Peyer's patch (tissue), 4 donors: ENCODE results near the gene EFNA5. TPM values are rescaled to one million over a fixed set of nuclear protein-coding genes. Genes with fewer than 3 reads are reported as not detected.

Source experiments
- DNase-seq, 3 donors: peaks; one replicate each; pipeline ENCODE4 v3.0.0-alpha.2; 2017 to 2019
- H3K27ac ChIP-seq, 4 donors: fragments of 200-600 bp; sonication (generic); one replicate each; pipeline ENCODE4 v1.5.1; 2016 to 2019
- H3K27me3 ChIP-seq, 2 donors: fragments of 200-600 bp; sonication (generic); one replicate each; pipeline ENCODE4 v1.5.1; 2019
- H3K36me3 ChIP-seq, 3 donors: fragments of 200-600 bp; sonication (generic); one replicate each; pipeline ENCODE4 v1.5.1; 2016 to 2019
- H3K4me1 ChIP-seq, 4 donors: fragments of 200-600 bp; sonication (generic); one replicate each; pipeline ENCODE4 v1.5.1; 2016 to 2019
- H3K4me3 ChIP-seq, 4 donors: fragments of 200-600 bp; sonication (generic); 1 replicate in 3 of 4; 2 replicates in 1 of 4; pipeline ENCODE4 v1.5.1; 2016 to 2019; ENCODE audit warnings: mild to moderate bottlenecking in 1 of 4
- H3K9me3 ChIP-seq, 4 donors: fragments of 200-600 bp; sonication (generic); one replicate each; pipeline ENCODE4 v1.5.1; 2016 to 2019; ENCODE audit warnings: mild to moderate bottlenecking in 1 of 4
- POLR2A ChIP-seq, 2 donors: fragments of 450-650 bp; IDR thresholded peaks; one replicate each; pipeline ENCODE4 v1.5.1; 2017; ENCODE audit warnings: antibody characterized with exemption in 2 of 2, mild to moderate bottlenecking in 2 of 2, moderate library complexity in 2 of 2
- total RNA-seq, 4 donors: library from RNA; depleted of rRNA; stranded (reverse); fragments of >200 nt; gene quantifications; one replicate each; pipeline ENCODE4 v1.1.0, GENCODE V29; 2016
- TF ChIP-seq, protein P1 (sequence below), 6 experiments: fragments of 450-650 bp in 4 of 6; fragments of 200-600 bp in 2 of 6; sonication (generic) in 1 of 6; IDR thresholded peaks; one replicate each; pipeline ENCODE4 v1.5.1; 2017 to 2019; ENCODE audit warnings: antibody characterized with exemption in 6 of 6, mild to moderate bottlenecking in 3 of 6, moderate library complexity in 1 of 6

Gene EFNA5
- total RNA-seq, 4 donors from 2014 or later, result 1.1 to 27.5 (median 1.1) TPM; not detected in 1

GRCh38 chr5:107331312-107331711 lies 339.4 kb downstream of the EFNA5 start:
- H3K9me3 ChIP-seq, result no peaks in the 10 kb centered on the region
- TF ChIP-seq POLR2A (IDR thresholded peaks at IDR 0.05), result no peak
- TF ChIP-seq, protein P1, sequence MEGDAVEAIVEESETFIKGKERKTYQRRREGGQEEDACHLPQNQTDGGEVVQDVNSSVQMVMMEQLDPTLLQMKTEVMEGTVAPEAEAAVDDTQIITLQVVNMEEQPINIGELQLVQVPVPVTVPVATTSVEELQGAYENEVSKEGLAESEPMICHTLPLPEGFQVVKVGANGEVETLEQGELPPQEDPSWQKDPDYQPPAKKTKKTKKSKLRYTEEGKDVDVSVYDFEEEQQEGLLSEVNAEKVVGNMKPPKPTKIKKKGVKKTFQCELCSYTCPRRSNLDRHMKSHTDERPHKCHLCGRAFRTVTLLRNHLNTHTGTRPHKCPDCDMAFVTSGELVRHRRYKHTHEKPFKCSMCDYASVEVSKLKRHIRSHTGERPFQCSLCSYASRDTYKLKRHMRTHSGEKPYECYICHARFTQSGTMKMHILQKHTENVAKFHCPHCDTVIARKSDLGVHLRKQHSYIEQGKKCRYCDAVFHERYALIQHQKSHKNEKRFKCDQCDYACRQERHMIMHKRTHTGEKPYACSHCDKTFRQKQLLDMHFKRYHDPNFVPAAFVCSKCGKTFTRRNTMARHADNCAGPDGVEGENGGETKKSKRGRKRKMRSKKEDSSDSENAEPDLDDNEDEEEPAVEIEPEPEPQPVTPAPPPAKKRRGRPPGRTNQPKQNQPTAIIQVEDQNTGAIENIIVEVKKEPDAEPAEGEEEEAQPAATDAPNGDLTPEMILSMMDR (IDR thresholded peaks at IDR 0.05), result no peak
- H3K4me1 ChIP-seq, result no peaks in the 10 kb centered on the region
- H3K4me3 ChIP-seq, result no peak overlapping the region
- H3K27me3 ChIP-seq, result no peaks in the 10 kb centered on the region
- no peak for DNase-seq
- H3K27ac ChIP-seq, result no peak overlapping the region
- no peaks in the 10 kb centered on the region for H3K36me3 ChIP-seq

DNA sequence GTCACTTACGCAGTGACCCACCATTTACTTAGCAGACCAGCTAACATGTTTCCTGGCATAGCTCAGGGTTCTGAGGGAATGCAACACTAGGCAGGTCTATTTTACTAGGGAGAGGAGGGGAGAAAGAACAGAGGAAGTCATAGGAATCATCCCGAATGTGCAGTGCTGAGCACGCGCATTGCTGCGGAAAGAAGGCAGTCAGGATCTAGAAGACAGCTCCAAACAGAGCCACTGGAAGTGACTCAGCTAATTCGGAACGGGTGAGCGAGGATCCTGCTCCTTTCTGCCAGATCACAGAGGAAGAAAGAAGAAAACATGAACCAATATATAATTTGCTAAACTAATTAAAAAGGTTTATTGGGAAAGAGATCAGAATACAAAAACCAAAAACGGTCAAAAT lies 339.8 kb downstream of the EFNA5 start:
- Histone ChIP-seq H3K4me1 (no peaks in the 10 kb centered on the region), H3K4me3 (no peak overlapping the region), H3K9me3 (no peaks in the 10 kb centered on the region), H3K27me3 (no peaks in the 10 kb centered on the region), H3K36me3 (no peaks in the 10 kb centered on the region), H3K27ac (no peak overlapping the region)
- TF ChIP-seq, protein P1 (IDR thresholded peaks at IDR 0.05), result no peak
- TF ChIP-seq POLR2A (IDR thresholded peaks at IDR 0.05), result no peak
- DNase-seq, result no peak

DNA sequence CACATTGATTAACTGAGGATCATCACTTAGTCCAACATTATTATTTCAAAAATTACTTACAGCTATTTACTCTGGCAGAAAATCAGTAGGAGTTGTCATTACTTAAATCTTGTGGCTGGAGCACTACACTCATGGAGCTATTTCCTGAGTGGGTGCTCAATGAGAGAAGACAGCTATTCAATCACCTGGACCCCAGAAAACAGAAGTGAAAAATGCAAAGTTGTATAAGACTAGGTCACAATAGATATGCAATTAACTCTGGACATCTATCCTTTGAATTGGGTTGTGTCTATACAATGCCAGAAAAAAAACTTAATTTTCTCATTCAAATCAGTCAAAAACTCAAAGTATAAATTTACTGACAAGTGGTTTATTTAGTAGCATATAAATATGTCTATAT lies 340.9 kb downstream of the EFNA5 start:
- Histone ChIP-seq H3K4me3 (no peak overlapping the region), H3K27ac (no peak overlapping the region), H3K36me3 (no peaks in the 10 kb centered on the region), H3K27me3 (no peaks in the 10 kb centered on the region), H3K4me1 (no peaks in the 10 kb centered on the region), H3K9me3 (no peaks in the 10 kb centered on the region)
- no peak for DNase-seq
- TF ChIP-seq POLR2A (IDR thresholded peaks at IDR 0.05), result no peak
- TF ChIP-seq, protein P1 (IDR thresholded peaks at IDR 0.05), result no peak
